ENCODE measurements around the gene MIF4GD. TPM values are rescaled to one million over a fixed set of nuclear protein-coding genes. Genes with fewer than 3 reads are reported as not detected.

MIF4GD gene
- total and polyA plus RNA-seq, 9 of the 15 experiments (the other 6 are each of a cell fraction or from before 2014, with no cell fraction given), result 11.8 to 63.8 (median 28.1) TPM

DNA sequence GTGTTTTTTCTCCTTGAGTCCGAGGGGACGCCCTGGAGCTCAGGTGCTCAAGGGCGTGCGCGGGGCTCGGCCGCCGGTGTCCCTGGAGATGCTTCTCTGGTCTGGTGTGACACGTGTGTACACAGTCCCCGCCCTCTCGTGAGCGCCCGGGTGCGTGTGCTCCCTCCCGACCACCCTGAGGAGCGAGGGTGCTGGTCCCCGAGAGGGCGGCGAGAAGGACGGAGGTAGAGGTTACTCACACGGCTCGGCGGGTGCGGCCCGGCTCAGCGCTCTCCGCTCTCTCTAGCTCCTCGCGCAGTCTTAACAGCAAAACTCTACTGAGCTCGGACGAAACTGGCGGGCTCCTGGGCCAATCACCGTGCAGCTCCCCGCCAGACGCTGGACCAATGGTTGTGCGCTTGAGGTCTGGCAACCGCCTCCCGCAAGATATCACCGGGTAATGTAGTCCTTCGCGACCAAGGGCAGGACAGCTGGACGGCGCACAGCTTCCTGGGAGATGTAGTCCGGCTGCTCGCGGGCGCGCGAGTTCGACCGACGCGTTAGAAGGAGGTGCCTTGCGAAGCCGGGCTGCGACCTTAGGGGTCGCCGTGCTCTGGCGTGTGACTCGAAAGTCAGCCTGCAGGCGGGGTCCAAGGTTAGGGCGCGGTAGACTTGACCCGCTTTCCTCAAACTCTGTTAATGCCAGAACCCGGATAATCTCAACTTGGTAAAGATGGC, 18.2 kb upstream of the MIF4GD start, which contains the start of gene SLC25A19 (continued):
- peak; percentile 92 for TF ChIP-seq DACH1 (IDR thresholded peaks at IDR 0.05; ENCODE audit: partially characterized antibody)
- no peak for TF ChIP-seq ZFP1 (CRISPR knock-in tag; IDR thresholded peaks at IDR 0.05)
- TF ChIP-seq BACH1 (tag; IDR thresholded peaks at IDR 0.05), result no peak
- no peak for TF ChIP-seq ZNF146 (CRISPR knock-in tag; IDR thresholded peaks at IDR 0.05; ENCODE audit: unreplicated experiment)
- no peak for TF ChIP-seq ZNF780A (CRISPR knock-in tag; IDR thresholded peaks at IDR 0.05)
- no peak for TF ChIP-seq STAT5B (CRISPR knock-in tag; IDR thresholded peaks at IDR 0.05)
- TF ChIP-seq, protein P1, sequence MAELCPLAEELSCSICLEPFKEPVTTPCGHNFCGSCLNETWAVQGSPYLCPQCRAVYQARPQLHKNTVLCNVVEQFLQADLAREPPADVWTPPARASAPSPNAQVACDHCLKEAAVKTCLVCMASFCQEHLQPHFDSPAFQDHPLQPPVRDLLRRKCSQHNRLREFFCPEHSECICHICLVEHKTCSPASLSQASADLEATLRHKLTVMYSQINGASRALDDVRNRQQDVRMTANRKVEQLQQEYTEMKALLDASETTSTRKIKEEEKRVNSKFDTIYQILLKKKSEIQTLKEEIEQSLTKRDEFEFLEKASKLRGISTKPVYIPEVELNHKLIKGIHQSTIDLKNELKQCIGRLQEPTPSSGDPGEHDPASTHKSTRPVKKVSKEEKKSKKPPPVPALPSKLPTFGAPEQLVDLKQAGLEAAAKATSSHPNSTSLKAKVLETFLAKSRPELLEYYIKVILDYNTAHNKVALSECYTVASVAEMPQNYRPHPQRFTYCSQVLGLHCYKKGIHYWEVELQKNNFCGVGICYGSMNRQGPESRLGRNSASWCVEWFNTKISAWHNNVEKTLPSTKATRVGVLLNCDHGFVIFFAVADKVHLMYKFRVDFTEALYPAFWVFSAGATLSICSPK (IDR thresholded peaks at IDR 0.05; ENCODE audit: borderline replicate concordance), result no peak
- TF ChIP-seq TAF1 (IDR thresholded peaks at IDR 0.05; ENCODE audit: control insufficient read depth, extremely low read depth, insufficient read depth, low read length, severe bottlenecking), result peak; percentile 79
- TF ChIP-seq MAFG (tag; conservative IDR thresholded peaks at IDR 0.05), result no peak
- no peak for TF ChIP-seq CBX5 (IDR thresholded peaks at IDR 0.05; ENCODE audit: borderline replicate concordance, low read depth)
- TF ChIP-seq PTBP1 (IDR thresholded peaks at IDR 0.05; ENCODE audit: low read depth, low read length), result no peak
- TF ChIP-seq TEAD2 (tag; IDR thresholded peaks at IDR 0.05), result no peak
- TF ChIP-seq ZNF436 (CRISPR knock-in tag; IDR thresholded peaks at IDR 0.05), result no peak
- no peak for TF ChIP-seq MCM3 (IDR thresholded peaks at IDR 0.05)
- TF ChIP-seq PHF21A (IDR thresholded peaks at IDR 0.05; ENCODE audit: borderline replicate concordance, low read depth), result no peak
- TF ChIP-seq ZNF75A (CRISPR knock-in tag; IDR thresholded peaks at IDR 0.05), result no peak
- TF ChIP-seq TSC22D4 (tag; IDR thresholded peaks at IDR 0.05), result no peak
- no peak for TF ChIP-seq HNRNPL (IDR thresholded peaks at IDR 0.05; ENCODE audit: low read depth, low read length)
- no peak for TF ChIP-seq RBM34 (IDR thresholded peaks at IDR 0.05; ENCODE audit: borderline replicate concordance, insufficient read depth, low read length)
- TF ChIP-seq, protein P2, sequence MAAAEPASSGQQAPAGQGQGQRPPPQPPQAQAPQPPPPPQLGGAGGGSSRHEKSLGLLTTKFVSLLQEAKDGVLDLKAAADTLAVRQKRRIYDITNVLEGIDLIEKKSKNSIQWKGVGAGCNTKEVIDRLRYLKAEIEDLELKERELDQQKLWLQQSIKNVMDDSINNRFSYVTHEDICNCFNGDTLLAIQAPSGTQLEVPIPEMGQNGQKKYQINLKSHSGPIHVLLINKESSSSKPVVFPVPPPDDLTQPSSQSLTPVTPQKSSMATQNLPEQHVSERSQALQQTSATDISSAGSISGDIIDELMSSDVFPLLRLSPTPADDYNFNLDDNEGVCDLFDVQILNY (CRISPR knock-in tag; IDR thresholded peaks at IDR 0.05), result no peak
- TF ChIP-seq NUFIP1 (IDR thresholded peaks at IDR 0.05; ENCODE audit: partially characterized antibody), result no peak
- TF ChIP-seq ZFPM2 (CRISPR knock-in tag; IDR thresholded peaks at IDR 0.05), result 0 out of 2 replicates have a peak, but pooled peaks have one; percentile 49
- TF ChIP-seq ZNF778 (CRISPR knock-in tag; IDR thresholded peaks at IDR 0.05), result no peak
- TF ChIP-seq RAD51 (IDR thresholded peaks at IDR 0.05; ENCODE audit: borderline replicate concordance, low read depth), result no peak; the same call in 1 of the 2 replicates
- TF ChIP-seq TBP (optimal IDR thresholded peaks at IDR 0.05; ENCODE audit: low read depth, low read length), result peak; percentile 73
- no peak for TF ChIP-seq DIDO1 (tag; IDR thresholded peaks at IDR 0.05; ENCODE audit: low read depth)
- TF ChIP-seq ILK (tag; IDR thresholded peaks at IDR 0.05; ENCODE audit: borderline replicate concordance, low read depth), result no peak
- TF ChIP-seq HIVEP1 (CRISPR knock-in tag; IDR thresholded peaks at IDR 0.05), result no peak

Measured in K562 (cell line).